Stimulated activated CD4-positive, alpha-beta T cell treated with anti-CD3 and anti-CD28 coated beads, Interleukin-4, amount 100 ng/mL, for 48 hours (primary cell): ENCODE data around the gene ITM2B.

Experiments
- DNase-seq, 2 donors: peaks; one replicate each; pipeline ENCODE4 v3.0.0-alpha.2; 2020; ENCODE audit warnings: low read depth in 2 of 2

Gene ITM2B

DNA sequence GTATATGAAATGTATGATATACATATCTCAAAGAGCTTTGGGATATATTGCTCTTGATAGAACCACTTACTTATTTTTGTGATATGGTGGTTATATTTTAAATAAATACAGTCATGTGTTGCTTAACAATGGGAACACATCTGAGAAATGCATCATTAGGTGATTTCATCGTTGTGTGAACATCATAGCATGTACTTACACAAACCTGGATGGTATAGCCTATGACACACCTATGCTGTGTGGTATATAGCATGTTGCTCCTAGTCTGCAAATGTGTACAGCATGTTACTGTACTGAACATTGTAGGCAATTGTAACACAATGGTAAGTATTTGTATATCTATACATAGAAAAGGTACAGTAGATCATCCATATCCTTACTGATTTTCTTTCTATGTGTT, 78.2 kb downstream of the ITM2B start:
- DNase-seq: no peak

DNA sequence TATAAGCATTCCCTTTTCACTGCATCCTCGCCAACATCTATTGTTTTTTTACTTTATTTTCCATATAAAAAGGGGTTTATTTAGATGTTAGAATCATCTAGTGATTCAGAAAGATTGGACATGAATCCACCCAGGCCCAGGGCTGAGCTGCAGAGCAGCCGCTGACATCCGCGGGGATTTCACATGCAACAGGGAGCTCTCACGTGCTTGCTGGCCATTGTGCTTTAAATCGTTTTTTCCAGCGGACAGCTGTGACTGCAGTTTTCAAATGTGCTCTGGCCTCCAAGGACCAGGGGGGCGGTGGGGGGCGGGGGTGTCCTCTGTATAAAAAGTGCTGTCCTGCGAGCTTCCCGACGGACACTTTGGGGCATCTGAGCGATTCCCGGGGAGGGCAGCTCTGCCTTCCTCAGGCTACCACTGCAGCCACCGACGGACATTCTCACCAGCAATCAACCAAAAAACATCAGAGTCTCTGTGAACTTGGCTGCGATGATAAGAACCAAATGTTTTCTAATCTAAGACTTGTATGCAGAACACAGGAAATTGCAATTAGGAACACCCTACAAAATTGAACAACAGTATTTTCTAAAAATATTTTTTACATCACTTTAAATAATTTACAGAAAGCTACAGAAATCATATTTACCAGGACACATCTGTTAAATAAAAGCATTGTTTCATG, 83.1 kb downstream of the ITM2B start:
- DNase-seq: no peak

DNA sequence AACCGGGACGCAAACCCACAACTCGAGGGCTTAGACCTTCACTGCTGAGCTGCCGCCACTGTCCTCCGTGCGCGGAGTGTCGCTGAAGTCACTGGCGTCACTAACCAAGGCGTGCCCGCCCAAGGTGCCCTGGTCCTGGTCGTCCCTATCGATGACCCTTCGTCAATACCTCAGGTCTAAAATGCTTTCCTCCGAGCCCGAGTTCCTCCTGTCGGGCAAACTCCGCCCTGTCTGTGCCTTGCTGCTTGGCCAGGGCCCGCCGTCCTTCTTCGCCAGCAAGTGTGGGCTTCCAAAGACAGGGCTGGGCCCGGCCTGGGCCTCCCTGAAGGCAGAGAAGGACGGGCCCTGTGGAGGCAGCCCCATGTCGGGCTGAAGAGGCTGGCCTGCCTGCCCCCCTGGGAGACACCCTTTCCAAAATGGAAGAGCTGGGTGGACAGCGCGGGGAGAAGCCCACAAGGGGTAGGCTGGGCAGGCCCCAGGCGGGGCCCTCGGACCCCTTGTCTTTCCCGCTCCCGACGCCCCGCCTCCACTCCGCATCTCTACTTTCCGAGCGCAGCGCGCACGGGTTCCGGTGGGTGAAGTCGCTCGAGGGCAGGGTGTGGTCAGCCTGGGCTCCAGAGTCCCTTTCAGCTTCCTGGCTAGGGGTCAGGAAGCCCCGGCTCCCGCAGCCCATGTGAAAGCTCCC, 84.0 kb downstream of the ITM2B start:
- no peak for DNase-seq

DNA sequence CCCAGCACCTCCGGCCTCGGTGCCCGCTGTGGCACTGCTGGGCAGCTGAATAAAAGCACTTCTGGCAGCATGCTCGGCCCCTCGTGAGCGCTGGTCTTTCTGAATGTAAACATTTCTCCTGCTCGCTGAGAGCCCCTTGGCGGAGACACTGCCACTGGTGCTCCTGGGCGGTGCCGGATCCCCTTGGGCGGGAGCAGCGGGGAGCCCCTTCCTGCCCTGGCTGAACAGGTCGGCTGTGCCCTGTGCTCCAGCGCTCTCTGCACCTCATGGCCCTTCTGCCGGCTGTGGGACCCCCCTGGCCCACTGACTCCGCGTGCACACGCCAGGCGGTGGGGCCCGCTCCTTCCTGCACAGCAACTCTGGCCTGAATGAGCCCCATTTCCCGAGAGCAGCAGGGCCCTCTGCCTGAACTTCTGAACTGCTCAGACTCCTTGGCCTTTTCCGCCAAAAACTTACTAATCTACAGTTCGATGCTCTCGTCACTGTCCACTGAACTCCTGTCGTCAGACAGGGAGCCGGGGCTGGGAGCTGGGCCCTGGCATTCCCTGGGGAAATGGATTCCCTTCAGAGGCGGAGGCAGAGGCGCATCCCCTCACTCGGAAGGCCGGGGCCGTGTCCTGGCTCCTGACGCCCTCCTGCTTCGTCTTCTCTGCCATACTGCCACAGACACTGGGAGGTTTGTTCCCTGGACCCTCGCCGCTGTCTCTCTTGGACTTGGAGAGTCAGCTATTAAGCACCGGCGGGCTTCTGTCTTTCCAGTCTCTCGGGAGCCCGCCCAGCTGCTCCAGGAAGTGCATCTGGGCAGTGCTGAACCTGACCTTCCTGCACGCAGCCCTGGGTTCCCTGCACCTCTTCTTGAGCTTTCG, 84.7 kb downstream of the ITM2B start:
- DNase-seq: no peak

DNA sequence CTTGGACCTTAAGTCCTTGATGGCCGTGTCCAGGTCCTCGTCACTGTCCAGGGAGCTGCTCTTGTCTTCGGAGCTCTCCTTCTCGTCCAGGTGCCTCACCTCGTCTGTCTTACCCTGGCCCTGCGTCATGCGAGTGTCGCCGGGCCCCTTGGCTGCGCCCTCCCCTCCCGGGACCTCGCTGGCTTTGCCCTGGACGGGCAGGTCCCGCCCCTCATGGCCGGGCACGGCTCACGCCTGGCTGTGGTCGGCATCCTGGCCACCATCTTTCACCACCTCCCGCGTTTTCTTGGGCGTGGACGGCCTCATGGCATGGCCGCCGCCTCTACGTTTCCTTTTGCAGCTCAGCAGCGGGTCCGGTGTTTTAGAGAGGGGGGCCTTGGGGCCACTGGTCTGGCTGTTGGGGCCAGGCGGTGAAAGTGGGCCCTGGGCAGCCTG, 85.4 kb downstream of the ITM2B start:
- DNase-seq: no peak

DNA sequence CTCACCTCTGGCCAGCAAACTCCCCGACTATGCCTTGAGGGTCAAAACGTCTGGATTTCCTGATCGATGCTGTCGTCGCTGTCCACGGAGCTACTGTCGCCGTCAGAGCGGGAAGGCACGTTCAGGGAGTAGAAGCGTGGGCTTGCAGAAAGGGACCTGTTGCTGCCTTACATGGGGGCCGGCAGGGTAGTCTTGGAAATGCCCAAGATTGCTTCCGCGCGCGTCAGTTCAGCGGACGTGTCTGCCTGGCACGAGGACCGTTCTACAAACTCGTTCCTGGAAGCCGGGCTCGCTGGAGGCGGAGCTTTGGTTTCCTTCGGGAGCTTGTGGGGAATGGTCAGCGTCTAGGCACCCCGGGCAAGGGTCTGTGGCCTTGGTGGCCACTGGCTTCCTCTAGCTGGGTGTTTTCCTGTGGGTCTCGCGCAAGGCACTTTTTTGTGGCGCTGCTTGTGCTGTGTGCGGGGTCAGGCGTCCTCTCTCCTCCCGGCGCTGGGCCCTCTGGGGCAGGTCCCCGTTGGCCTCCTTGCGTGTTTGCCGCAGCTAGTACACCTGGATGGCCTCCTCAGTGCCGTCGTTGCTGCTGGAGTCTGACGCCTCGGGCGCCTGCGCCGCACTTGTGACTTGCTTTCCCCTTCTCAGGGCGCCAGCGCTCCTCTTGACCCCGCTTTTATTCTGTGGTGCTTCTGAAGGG, 86.0 kb downstream of the ITM2B start:
- DNase-seq: no peak
